LNCAP (cell line): Measurements from ENCODE around the gene TFF2.

ENCODE experiments used
- TF ChIP-seq, protein P1 (sequence below): fragments of 450-650 bp; IDR thresholded peaks from 2 replicates; pipeline ENCODE4 v1.5.1; 2017; ENCODE audit warnings: mild to moderate bottlenecking

TFF2 gene

DNA sequence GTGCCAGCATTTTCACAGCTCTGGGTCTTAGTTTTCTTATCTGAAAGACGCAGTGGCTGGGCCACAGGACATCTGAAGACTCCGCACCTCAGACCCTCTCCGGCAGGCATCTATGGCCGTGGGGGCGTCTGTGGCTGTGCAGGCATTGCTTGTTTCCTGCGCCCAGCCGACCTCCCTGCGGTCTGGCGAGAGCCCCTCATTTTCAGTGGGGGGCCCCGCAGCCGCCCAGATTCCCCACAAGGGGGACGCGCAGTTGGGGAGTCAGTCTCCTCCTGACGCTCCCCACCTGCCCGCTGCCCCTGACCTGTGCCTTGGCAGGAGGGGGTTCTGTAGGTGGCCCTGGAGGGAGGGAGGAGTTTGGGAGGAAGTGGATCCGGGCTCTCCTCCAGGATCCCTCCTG, 19.0 kb upstream of the TFF2 start:
- TF ChIP-seq, protein P1, sequence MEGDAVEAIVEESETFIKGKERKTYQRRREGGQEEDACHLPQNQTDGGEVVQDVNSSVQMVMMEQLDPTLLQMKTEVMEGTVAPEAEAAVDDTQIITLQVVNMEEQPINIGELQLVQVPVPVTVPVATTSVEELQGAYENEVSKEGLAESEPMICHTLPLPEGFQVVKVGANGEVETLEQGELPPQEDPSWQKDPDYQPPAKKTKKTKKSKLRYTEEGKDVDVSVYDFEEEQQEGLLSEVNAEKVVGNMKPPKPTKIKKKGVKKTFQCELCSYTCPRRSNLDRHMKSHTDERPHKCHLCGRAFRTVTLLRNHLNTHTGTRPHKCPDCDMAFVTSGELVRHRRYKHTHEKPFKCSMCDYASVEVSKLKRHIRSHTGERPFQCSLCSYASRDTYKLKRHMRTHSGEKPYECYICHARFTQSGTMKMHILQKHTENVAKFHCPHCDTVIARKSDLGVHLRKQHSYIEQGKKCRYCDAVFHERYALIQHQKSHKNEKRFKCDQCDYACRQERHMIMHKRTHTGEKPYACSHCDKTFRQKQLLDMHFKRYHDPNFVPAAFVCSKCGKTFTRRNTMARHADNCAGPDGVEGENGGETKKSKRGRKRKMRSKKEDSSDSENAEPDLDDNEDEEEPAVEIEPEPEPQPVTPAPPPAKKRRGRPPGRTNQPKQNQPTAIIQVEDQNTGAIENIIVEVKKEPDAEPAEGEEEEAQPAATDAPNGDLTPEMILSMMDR, result no peak

DNA sequence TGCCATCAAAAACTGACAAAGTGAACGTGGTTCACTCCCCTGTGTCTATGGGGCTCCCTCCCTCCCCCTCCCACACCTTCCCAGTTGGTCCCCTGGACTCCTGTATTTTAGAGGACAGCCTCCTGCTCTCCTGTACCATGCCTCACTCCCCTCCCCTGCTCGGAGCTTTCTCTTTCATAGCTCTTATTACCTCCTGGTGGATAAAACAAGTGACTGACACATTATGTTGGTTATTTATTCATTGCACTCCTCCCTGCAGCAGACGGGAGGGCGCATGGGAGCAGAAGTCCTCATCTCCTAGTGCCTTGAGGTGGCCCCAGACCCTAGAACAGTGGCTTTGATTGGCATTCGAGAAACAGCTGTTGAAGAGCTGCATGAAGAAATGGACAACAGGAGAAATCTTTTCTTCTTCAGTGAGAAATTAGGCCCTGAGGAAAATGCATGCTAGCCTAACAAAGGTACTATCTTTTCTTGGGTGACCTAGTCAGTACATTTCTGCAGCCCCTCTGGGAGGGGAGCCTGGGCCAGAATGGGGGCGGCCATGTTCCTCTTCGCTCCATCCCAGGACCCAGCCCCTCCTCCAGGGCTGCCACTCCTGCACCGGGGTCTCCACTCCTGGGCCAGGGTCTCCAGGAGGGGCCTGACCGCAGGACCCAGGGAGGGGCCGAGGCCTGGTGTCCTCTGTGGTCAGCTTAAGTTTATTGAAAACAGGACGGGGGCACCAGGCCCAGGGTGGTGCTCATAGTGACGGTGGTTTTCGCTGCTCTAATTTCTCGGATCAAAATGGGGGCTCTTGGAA, 16.8 kb upstream of the TFF2 start:
- TF ChIP-seq, protein P1, result no peak

DNA sequence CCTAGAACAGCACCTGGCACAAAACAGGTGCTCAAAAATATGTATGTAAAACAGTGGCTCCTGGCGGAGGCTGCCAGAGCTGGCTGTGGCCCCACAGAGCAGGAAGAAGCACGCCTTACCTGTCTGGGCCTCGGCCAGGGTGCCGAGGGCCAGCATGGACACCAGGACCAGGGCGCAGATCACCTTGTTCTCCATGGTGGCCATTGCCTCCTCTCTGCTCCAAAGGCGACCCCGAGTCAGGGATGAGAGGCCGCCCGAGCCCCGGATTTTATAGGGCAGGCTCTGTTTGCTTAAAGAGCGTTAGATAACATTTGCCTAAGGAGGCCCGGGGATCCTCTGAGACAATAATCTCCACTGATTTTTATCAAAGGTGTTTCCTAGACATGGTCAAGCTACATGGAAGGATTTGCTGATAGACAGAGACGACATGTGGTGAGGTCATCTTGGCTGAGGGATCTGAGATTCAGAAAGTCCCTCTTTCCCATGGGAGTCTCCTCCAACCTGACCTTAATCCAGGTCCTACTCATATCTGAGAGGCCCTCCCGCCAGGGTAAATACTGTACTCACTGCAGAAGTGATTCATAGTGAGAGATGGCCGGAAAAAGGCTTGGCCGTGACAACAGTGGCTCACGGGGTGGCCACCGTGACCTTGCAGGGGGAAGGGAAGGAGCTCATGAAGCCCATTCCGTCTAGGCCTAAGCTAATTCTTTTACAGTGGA, 15.7 kb upstream of the TFF2 start, which contains the start of gene TFF1:
Gene TFF1, minus strand, starts transcription at position 244 of the 719 bp plus-strand sequence. Its CDS starts 40 bp downstream, at position 204.
- TF ChIP-seq, protein P1, result peak; percentile 14; the same call in 1 of the 2 replicates

DNA sequence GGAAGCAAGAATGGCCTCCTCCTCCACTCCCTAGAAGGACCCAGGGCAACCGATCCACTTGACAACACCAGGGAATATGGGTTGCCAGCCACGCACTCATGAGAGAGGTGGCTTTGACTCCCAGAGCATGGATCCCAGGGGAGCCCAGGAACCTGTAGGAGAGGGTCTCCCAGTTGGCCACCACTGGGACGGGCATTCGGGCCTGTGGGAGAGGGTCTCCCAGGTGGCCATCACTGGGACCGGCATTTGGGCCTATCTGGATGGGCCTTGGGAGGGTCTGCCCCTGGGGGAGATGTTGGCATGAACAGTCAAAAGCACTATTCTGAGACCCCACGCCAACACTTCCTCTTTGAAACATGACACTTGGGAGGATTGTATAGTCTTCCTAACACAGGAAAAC, 15.0 kb upstream of the TFF2 start:
- TF ChIP-seq, protein P1, result no peak

DNA sequence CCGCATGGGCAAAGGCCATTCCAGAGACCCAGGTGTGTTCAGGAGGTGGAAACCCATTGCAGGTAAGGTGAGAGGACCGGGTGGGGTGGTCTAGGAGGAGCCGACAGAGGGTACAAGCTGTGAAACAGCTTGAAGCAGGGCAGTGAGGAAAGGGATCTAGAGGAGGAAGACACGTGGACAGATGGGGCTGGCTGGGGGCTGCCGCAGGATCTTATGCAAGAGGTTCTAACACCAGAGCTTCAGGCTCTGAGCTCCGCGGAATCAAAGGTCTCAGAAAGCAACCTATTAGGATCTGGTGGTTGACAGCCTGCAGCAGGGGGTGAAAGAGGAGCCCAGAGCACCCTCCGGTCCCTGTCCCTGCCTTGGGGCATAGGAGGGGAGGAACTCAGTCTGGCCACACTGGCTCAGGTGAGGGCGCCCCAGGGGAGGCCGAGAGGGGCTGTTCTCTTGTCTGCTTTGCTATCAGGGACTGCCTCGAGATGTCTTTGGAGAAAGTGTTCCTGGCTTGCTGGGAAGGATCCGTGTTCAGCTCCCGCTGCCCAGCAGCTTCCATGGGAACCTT, 13.6 kb upstream of the TFF2 start:
- TF ChIP-seq, protein P1, result no peak

DNA sequence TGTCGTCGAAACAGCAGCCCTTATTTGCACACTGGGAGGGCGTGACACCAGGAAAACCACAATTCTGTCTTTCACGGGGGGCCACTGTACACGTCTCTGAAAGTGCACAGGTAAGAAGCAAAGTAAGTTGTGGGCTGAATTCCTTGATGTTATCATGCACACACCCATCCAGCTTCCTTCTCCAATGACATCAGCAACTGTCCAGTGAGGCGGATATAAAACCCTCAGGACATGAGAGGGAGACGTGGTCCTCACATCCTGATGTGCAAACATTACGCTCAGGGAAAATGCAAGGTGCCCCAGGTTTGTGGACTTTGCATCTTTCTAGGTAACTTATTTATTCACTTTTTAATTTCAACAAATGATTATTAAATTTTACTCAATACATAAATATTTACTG, 12.5 kb upstream of the TFF2 start:
- TF ChIP-seq, protein P1, result no peak

DNA sequence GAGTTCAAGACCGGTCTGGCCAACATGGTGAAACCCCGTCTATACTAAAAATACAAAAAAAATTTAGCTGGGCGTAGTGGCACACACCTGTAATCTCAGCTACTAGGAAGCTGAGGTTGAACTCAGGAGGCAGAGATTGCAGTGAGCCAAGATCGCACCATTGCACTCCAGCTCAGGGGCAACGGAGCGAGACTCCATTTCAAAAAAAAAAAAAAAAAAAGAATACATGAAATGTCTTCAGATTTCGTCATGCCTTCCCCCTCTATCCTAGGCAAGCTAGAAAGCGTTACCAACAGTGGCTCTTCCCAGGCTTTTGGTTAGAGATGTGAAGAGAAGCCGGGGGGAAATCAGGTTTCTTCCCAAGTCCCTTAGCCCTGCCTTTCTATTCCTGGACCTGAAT, 11.9 kb upstream of the TFF2 start:
- TF ChIP-seq, protein P1, result no peak
